Liver (tissue), 9 donors: ENCODE data around the gene PRMT3. TPM values are rescaled to one million over a fixed set of nuclear protein-coding genes. Genes with fewer than 3 reads are reported as not detected.
"Not testable (repeated sequence)": the region's sequence is repeated elsewhere in the genome, so short reads cannot be mapped to it uniquely, and the experiment has no call there.

Experiments
- DNase-seq: peaks from one replicate; pipeline ENCODE4 v3.0.0-alpha.2; 2017; ENCODE audit warnings: low spot score
- H3K27ac ChIP-seq, 2 donors: one replicate each; pipeline ENCODE4 v1.7.0; 2013; ENCODE audit warnings: inconsistent platforms in 2 of 2, low read length in 2 of 2, control low read depth in 1 of 2, low read depth in 1 of 2, mild to moderate bottlenecking in 1 of 2
- H3K27me3 ChIP-seq, 4 donors: one replicate each; pipeline versions ENCODE4 v1.6.1 to v1.7.0; 2013; ENCODE audit warnings: low read length in 3 of 4, inconsistent platforms in 1 of 4, mild to moderate bottlenecking in 1 of 4, moderate library complexity in 1 of 4; ENCODE audit not compliant: control insufficient read depth in 4 of 4, insufficient read depth in 4 of 4
- H3K36me3 ChIP-seq, 4 donors: one replicate each; pipeline versions ENCODE4 v1.6.1 to v1.7.0; 2013; ENCODE audit warnings: low read length in 3 of 4, mild to moderate bottlenecking in 3 of 4, low read depth in 1 of 4, moderate library complexity in 1 of 4; ENCODE audit not compliant: control insufficient read depth in 4 of 4, insufficient read depth in 3 of 4
- H3K4me1 ChIP-seq, 4 donors: one replicate each; pipeline versions ENCODE4 v1.6.1 to v1.7.0; 2013; ENCODE audit warnings: low read length in 3 of 4, mild to moderate bottlenecking in 3 of 4, moderate library complexity in 1 of 4; ENCODE audit not compliant: control insufficient read depth in 4 of 4, insufficient read depth in 4 of 4
- H3K4me3 ChIP-seq, 3 donors: one replicate each; pipeline versions ENCODE4 v1.6.1 to v1.7.0; 2013; ENCODE audit warnings: low read length in 3 of 3, control low read depth in 1 of 3, low read depth in 1 of 3, mild to moderate bottlenecking in 1 of 3
- H3K9ac ChIP-seq, 2 donors: one replicate each; pipeline ENCODE4 v1.7.0; 2013; ENCODE audit warnings: low read length in 2 of 2, mild to moderate bottlenecking in 2 of 2, moderate library complexity in 2 of 2, control low read depth in 1 of 2, low read depth in 1 of 2
- H3K9me3 ChIP-seq, 4 donors: one replicate each; pipeline versions ENCODE4 v1.6.1 to v1.7.0; 2013; ENCODE audit warnings: low read length in 3 of 4; ENCODE audit not compliant: control insufficient read depth in 4 of 4
- EGR1 ChIP-seq, 2 donors: IDR thresholded peaks; 2 replicates each; pipeline ENCODE4 v1.6.1; 2016 to 2018; ENCODE audit warnings: antibody characterized with exemption in 2 of 2, low read depth in 2 of 2
- FOXA1 ChIP-seq: IDR thresholded peaks from 2 replicates; pipeline ENCODE4 v1.6.1; 2016; ENCODE audit warnings: antibody characterized with exemption
- FOXA2 ChIP-seq: IDR thresholded peaks from 2 replicates; pipeline ENCODE4 v1.6.1; 2016; ENCODE audit warnings: antibody characterized with exemption
- GABPA ChIP-seq, 2 donors: IDR thresholded peaks in 1 of 2; conservative IDR thresholded peaks in 1 of 2; 2 replicates each; pipeline ENCODE4 v1.6.1; 2016; ENCODE audit warnings: antibody characterized with exemption in 2 of 2, mild to moderate bottlenecking in 1 of 2, moderate library complexity in 1 of 2
- HNF4G ChIP-seq: IDR thresholded peaks from 2 replicates; pipeline ENCODE4 v1.6.1; 2016; ENCODE audit warnings: antibody characterized with exemption
- JUND ChIP-seq, 2 donors: IDR thresholded peaks; 2 replicates each; pipeline ENCODE4 v1.6.1; 2016; ENCODE audit warnings: antibody characterized with exemption in 2 of 2
- MAX ChIP-seq: IDR thresholded peaks from 2 replicates; pipeline ENCODE4 v1.6.1; 2016; ENCODE audit warnings: antibody characterized with exemption
- NR2F2 ChIP-seq: IDR thresholded peaks from 2 replicates; pipeline ENCODE4 v1.6.1; 2016; ENCODE audit warnings: antibody characterized with exemption
- RAD21 ChIP-seq, 2 donors: IDR thresholded peaks; 2 replicates each; pipeline ENCODE4 v1.6.1; 2016; ENCODE audit warnings: antibody characterized with exemption in 2 of 2, mild to moderate bottlenecking in 2 of 2
- REST ChIP-seq: IDR thresholded peaks from 2 replicates; pipeline ENCODE4 v1.6.1; 2016; ENCODE audit warnings: antibody characterized with exemption, mild to moderate bottlenecking
- RXRA ChIP-seq, 2 donors: IDR thresholded peaks; 2 replicates each; pipeline ENCODE4 v1.6.1; 2017 to 2018; ENCODE audit warnings: antibody characterized with exemption in 2 of 2, mild to moderate bottlenecking in 1 of 2
- SP1 ChIP-seq: IDR thresholded peaks from 2 replicates; pipeline ENCODE4 v1.6.1; 2018; ENCODE audit warnings: antibody characterized with exemption, mild to moderate bottlenecking
- TAF1 ChIP-seq: conservative IDR thresholded peaks from 2 replicates; pipeline ENCODE4 v1.6.1; 2016; ENCODE audit warnings: antibody characterized with exemption, mild to moderate bottlenecking
- YY1 ChIP-seq: IDR thresholded peaks from 2 replicates; pipeline ENCODE4 v1.6.1; 2016; ENCODE audit warnings: antibody characterized with exemption, mild to moderate bottlenecking
- ZBTB33 ChIP-seq: IDR thresholded peaks from 2 replicates; pipeline ENCODE4 v1.6.1; 2016; ENCODE audit warnings: antibody characterized with exemption
- WGBS: extraction: QIAGEN DNeasy Blood & Tissue Kit; methylation state at CpG from one replicate; pipeline ENCODE4 v1.1.7; 2013; 5-methylcytosine and 5-hydroxymethylcytosine counted together
- polyA plus RNA-seq, 2 donors: library from polyadenylated mRNA; stranded (reverse) in 1 of 2; unstranded in 1 of 2; fragments of 200-250 nt in 1 of 2; fragments of >200 nt in 1 of 2; fragmentation: Nextera tagmentation in 1 of 2; extraction: Ambion mirVana in 1 of 2; gene quantifications; one replicate each; pipeline versions ENCODE4 v1.2.1 to v1.2.3, GENCODE V29; 2013 to 2015
- total RNA-seq, 2 donors: library from RNA; depleted of rRNA; stranded (reverse); fragments of >200 nt; gene quantifications; one replicate each; pipeline ENCODE4 v1.2.3, GENCODE V29; 2014
- TF ChIP-seq, protein P1 (sequence below): fragments of 150-350 bp; IDR thresholded peaks from 2 replicates; pipeline ENCODE4 v1.5.1; 2017; ENCODE audit warnings: improper control_type of control experiment, low read depth, low read length; ENCODE audit not compliant: missing input control
- donor health status: healthy.
- donor health status: healthy.
- donor health status: healthy.
- donor health status: healthy.
- donor health status: healthy.

PRMT3 gene
- total and polyA plus RNA-seq, 4 donors = 3.5 to 15.8 (median 7.8) TPM

GRCh38 chr11:20479513-20479912, 92.0 kb downstream of the PRMT3 start (continued):
- TF ChIP-seq REST = no peak
- no peak for TF ChIP-seq MAX
- TF ChIP-seq YY1 = no peak
- TF ChIP-seq HNF4G = no peak
- no peak for TF ChIP-seq GABPA (IDR thresholded peaks at IDR 0.05 in 1 of 2, conservative IDR thresholded peaks at IDR 0.05 in 1 of 2)
- TF ChIP-seq SP1 = no peak

- no peak for DNase-seq
- no peaks in the 10 kb centered on the region for H3K27me3 ChIP-seq
- no peaks in the 10 kb centered on the region for H3K36me3 ChIP-seq
- no peak overlapping the region for H3K9ac ChIP-seq
- no peaks in the 10 kb centered on the region for H3K9me3 ChIP-seq
- H3K4me3 ChIP-seq = no peak overlapping the region
- 99% methylated on average over 1 of the region's 1 CpG for WGBS
- no peak for TF ChIP-seq FOXA2
- no peak for TF ChIP-seq RAD21 (IDR thresholded peaks at IDR 0.05)
- no peak overlapping the region for H3K27ac ChIP-seq
- H3K4me1 ChIP-seq = no peaks in the 10 kb centered on the region
Measured at GRCh38 chr11:20483931-20484330, 96.4 kb downstream of the PRMT3 start.

GRCh38 chr11:20484416-20484815, 96.9 kb downstream of the PRMT3 start:
- H3K9ac ChIP-seq, H3K36me3 ChIP-seq, H3K9me3 ChIP-seq, DNase-seq, H3K27me3 ChIP-seq, H3K27ac ChIP-seq, H3K4me3 ChIP-seq, H3K4me1 ChIP-seq: not testable (repeated sequence)
- 91% methylated on average over 1 of the region's 1 CpG for WGBS

DNA sequence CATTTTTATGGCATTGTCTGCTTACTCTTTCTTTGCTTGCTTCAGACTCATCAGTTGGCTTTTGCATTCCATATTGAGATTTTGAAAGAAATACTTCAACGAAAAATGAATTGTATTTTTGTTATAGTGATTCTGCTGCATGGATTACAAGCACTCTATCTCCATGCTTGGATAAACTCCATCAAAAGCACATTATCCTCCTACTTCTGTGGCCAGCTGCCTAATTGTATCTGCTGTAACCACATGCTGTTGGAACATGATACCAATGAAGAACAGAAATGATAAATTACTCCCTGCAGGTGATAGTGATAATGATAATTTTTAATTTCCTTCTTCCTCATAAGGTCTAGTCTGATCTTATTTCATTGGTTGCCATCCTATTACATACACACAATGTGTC, 100.8 kb downstream of the PRMT3 start:
- H3K4me3 ChIP-seq = no peak overlapping the region
- H3K9me3 ChIP-seq = no peaks in the 10 kb centered on the region
- H3K27ac ChIP-seq = no peak overlapping the region
- H3K36me3 ChIP-seq = no peaks in the 10 kb centered on the region
- no peaks in the 10 kb centered on the region for H3K27me3 ChIP-seq
- DNase-seq = no peak
- no peak overlapping the region for H3K9ac ChIP-seq
- peaks cover 0 to 14% (median 12%) of the 10 kb centered on the region in 4 donors for H3K4me1 ChIP-seq
- 95% methylated on average over 1 of the region's 1 CpG for WGBS
- TF ChIP-seq ZBTB33 = no peak
- no peak for TF ChIP-seq HNF4G
- no peak for TF ChIP-seq TAF1
- no peak for TF ChIP-seq REST
- TF ChIP-seq RXRA (IDR thresholded peaks at IDR 0.05) = no peak
- TF ChIP-seq SP1 = no peak
- TF ChIP-seq GABPA (IDR thresholded peaks at IDR 0.05 in 1 of 2, conservative IDR thresholded peaks at IDR 0.05 in 1 of 2) = no peak
- no peak for TF ChIP-seq FOXA1
- no peak for TF ChIP-seq RAD21 (IDR thresholded peaks at IDR 0.05)
- no peak for TF ChIP-seq JUND (IDR thresholded peaks at IDR 0.05)
- TF ChIP-seq YY1 = no peak
- TF ChIP-seq NR2F2 = no peak
- TF ChIP-seq, protein P1, sequence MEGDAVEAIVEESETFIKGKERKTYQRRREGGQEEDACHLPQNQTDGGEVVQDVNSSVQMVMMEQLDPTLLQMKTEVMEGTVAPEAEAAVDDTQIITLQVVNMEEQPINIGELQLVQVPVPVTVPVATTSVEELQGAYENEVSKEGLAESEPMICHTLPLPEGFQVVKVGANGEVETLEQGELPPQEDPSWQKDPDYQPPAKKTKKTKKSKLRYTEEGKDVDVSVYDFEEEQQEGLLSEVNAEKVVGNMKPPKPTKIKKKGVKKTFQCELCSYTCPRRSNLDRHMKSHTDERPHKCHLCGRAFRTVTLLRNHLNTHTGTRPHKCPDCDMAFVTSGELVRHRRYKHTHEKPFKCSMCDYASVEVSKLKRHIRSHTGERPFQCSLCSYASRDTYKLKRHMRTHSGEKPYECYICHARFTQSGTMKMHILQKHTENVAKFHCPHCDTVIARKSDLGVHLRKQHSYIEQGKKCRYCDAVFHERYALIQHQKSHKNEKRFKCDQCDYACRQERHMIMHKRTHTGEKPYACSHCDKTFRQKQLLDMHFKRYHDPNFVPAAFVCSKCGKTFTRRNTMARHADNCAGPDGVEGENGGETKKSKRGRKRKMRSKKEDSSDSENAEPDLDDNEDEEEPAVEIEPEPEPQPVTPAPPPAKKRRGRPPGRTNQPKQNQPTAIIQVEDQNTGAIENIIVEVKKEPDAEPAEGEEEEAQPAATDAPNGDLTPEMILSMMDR = no peak
- no peak for TF ChIP-seq EGR1 (IDR thresholded peaks at IDR 0.05; ENCODE audit: low read depth in 2 of 2)
